SK-N-SH (cell line): ENCODE data around the gene CDH13. TPM values are rescaled to one million over a fixed set of nuclear protein-coding genes. Genes with fewer than 3 reads are reported as not detected.

Source experiments
- CTCF ChIA-PET: fragments of 300-600, 350-600 bp; formaldehyde crosslinking; extraction: SDS; loops from one replicate; lab custom pipeline; 2021; lab: Yijun Ruan, JAX
- POLR2A ChIA-PET: fragments of 350-600 bp; sonication (Branson Sonifier 250); formaldehyde crosslinking; extraction: SDS; loops from one replicate; lab custom pipeline; 2020; ENCODE audit warnings: antibody characterized with exemption, inconsistent platforms; lab: Yijun Ruan, JAX
- DNase-seq: peaks from one replicate; pipeline ENCODE4 v3.0.0; 2012
- H2AFZ ChIP-seq: fragments of 200-600 bp; sonication (generic); 2 replicates; pipeline ENCODE4 v1.8.1; 2016; ENCODE audit warnings: antibody characterized with exemption, mild to moderate bottlenecking, low read depth
- H3F3A ChIP-seq: fragments of 200-600 bp; sonication (generic); replicated peaks from 2 replicates; pipeline ENCODE3; 2016; ENCODE audit warnings: antibody characterized with exemption, mild to moderate bottlenecking; ENCODE audit not compliant: insufficient read depth
- H3K27ac ChIP-seq, 2 experiments: fragments of 200-500 bp in 1 of 2; fragments of 200-600 bp in 1 of 2; sonication (Bioruptor generic) in 1 of 2; sonication (generic), shearing (Covaris generic) in 1 of 2; 2 replicates each; pipeline versions ENCODE4 v1.5.1 to v1.6.1; 2014 to 2016; ENCODE audit warnings: low read depth in 2 of 2, inconsistent platforms in 1 of 2, low read length in 1 of 2, mild to moderate bottlenecking in 1 of 2, mixed read lengths in 1 of 2
- H3K27me3 ChIP-seq: fragments of 200-600 bp; sonication (generic), shearing (Covaris generic); 2 replicates; pipeline ENCODE4 v1.6.1; 2016; ENCODE audit warnings: mixed run types; ENCODE audit not compliant: insufficient read depth
- H3K36me3 ChIP-seq, 2 experiments: fragments of 200-500 bp in 1 of 2; fragments of 200-600 bp in 1 of 2; sonication (Bioruptor generic) in 1 of 2; sonication (generic) in 1 of 2; replicated peaks in 1 of 2; 2 replicates each; pipeline versions ENCODE3 to v1.5.1; 2014 to 2016; ENCODE audit warnings: low read length in 1 of 2, mild to moderate bottlenecking in 1 of 2; ENCODE audit not compliant: insufficient read depth in 2 of 2, control insufficient read depth in 1 of 2
- H3K4me1 ChIP-seq, 2 experiments: fragments of 200-500 bp in 1 of 2; fragments of 200-600 bp in 1 of 2; sonication (Bioruptor generic) in 1 of 2; sonication (generic), shearing (Covaris generic) in 1 of 2; 2 replicates each; pipeline versions ENCODE4 v1.5.1 to v1.6.1; 2014 to 2016; ENCODE audit warnings: low read depth in 1 of 2, low read length in 1 of 2, mixed run types in 1 of 2; ENCODE audit not compliant: insufficient read depth in 2 of 2, control insufficient read depth in 1 of 2
- H3K4me2 ChIP-seq: fragments of 200-600 bp; sonication (generic), shearing (Covaris generic); 2 replicates; pipeline ENCODE4 v1.6.1; 2017; ENCODE audit warnings: mixed run types
- H3K4me3 ChIP-seq, 2 experiments: fragments of 200-500 bp in 1 of 2; fragments of 200-600 bp in 1 of 2; sonication (Bioruptor generic) in 1 of 2; sonication (generic), shearing (Covaris generic) in 1 of 2; 2 replicates each; pipeline versions ENCODE4 v1.5.1 to v1.8.1; 2014 to 2016; ENCODE audit warnings: low read depth in 2 of 2, inconsistent platforms in 1 of 2, low read length in 1 of 2, mild to moderate bottlenecking in 1 of 2, mixed read lengths in 1 of 2, moderate library complexity in 1 of 2
- H3K79me2 ChIP-seq: fragments of 200-600 bp; sonication (generic); 2 replicates; pipeline ENCODE4 v1.8.1; 2017; ENCODE audit warnings: mild to moderate bottlenecking; ENCODE audit not compliant: insufficient read depth
- H3K9ac ChIP-seq: fragments of 200-600 bp; sonication (generic); 2 replicates; pipeline ENCODE4 v1.6.1; 2017; ENCODE audit warnings: mixed run types
- H3K9me2 ChIP-seq: fragments of 200-600 bp; sonication (generic); 2 replicates; pipeline ENCODE4 v1.6.1; 2017; ENCODE audit warnings: mixed run types
- H3K9me3 ChIP-seq: fragments of 200-600 bp; sonication (generic); 2 replicates; pipeline ENCODE4 v1.6.1; 2017; ENCODE audit warnings: mixed run types, mild to moderate bottlenecking, moderate library complexity
- H4K20me1 ChIP-seq: fragments of 200-600 bp; sonication (generic); 2 replicates; pipeline ENCODE4 v1.6.1; 2017; ENCODE audit warnings: mild to moderate bottlenecking, mixed run types; ENCODE audit not compliant: insufficient read depth
- CTCF ChIP-seq: fragments of 200-600 bp; sonication (generic); IDR thresholded peaks from 2 replicates; pipeline ENCODE4 v1.6.1; 2017; ENCODE audit warnings: antibody characterized with exemption, mild to moderate bottlenecking, moderate library complexity
- ELF1 ChIP-seq: IDR thresholded peaks from 2 replicates; pipeline ENCODE4 v1.4.0; 2012
- EZH2phosphoT487 ChIP-seq: fragments of 200-600 bp; sonication (generic); IDR thresholded peaks from 2 replicates; pipeline ENCODE4 v1.6.1; 2017; ENCODE audit warnings: low read depth, mixed run types, mild to moderate bottlenecking, antibody characterized with exemption, moderate library complexity, borderline replicate concordance
- FOSL2 ChIP-seq: IDR thresholded peaks from 2 replicates; pipeline ENCODE4 v1.4.0; 2012; ENCODE audit warnings: low read depth, mild to moderate bottlenecking, moderate library complexity, borderline replicate concordance
- FOXJ3 ChIP-seq: sonication (generic); formaldehyde crosslinking; IDR thresholded peaks from 2 replicates; pipeline ENCODE4 v1.5.1; 2020; ENCODE audit warnings: mild to moderate bottlenecking, missing genetic modification reagents
- FOXM1 ChIP-seq: IDR thresholded peaks from 2 replicates; pipeline ENCODE4 v1.4.0; 2012; ENCODE audit warnings: low read depth, mild to moderate bottlenecking
- GATA2 ChIP-seq: sonication (generic); formaldehyde crosslinking; IDR thresholded peaks from 2 replicates; pipeline ENCODE4 v1.5.0; 2020; ENCODE audit warnings: mild to moderate bottlenecking, missing genetic modification reagents
- IRF3 ChIP-seq: fragments of 150-350 bp; IDR thresholded peaks from 2 replicates; pipeline ENCODE4 v1.6.1; 2016; ENCODE audit warnings: mild to moderate bottlenecking, low read depth, low read length
- MXI1 ChIP-seq: IDR thresholded peaks from 2 replicates; pipeline ENCODE4 v1.6.1; 2012; ENCODE audit warnings: mild to moderate bottlenecking, low read depth, low read length, improper control_type of control experiment
- RAD21 ChIP-seq: IDR thresholded peaks from 2 replicates; pipeline ENCODE4 v1.6.1; 2012; ENCODE audit warnings: mild to moderate bottlenecking, low read length
- RFX5 ChIP-seq: IDR thresholded peaks from 2 replicates; pipeline ENCODE4 v1.6.1; 2012; ENCODE audit warnings: mild to moderate bottlenecking, improper control_type of control experiment, low read length
- SIN3A ChIP-seq: IDR thresholded peaks from 2 replicates; pipeline ENCODE4 v1.6.1; 2012; ENCODE audit warnings: low read depth, mild to moderate bottlenecking, low read length, moderate library complexity, borderline replicate concordance
- SMC3 ChIP-seq: IDR thresholded peaks from 2 replicates; pipeline ENCODE4 v1.6.1; 2012; ENCODE audit warnings: low read depth, low read length, improper control_type of control experiment
- TEAD4 ChIP-seq: IDR thresholded peaks from 2 replicates; pipeline ENCODE4 v1.4.0; 2012; ENCODE audit warnings: mild to moderate bottlenecking, borderline replicate concordance; ENCODE audit not compliant: insufficient read depth
- USF1 ChIP-seq: IDR thresholded peaks from 2 replicates; pipeline ENCODE4 v1.4.0; 2012; ENCODE audit warnings: low read depth, borderline replicate concordance
- USF2 ChIP-seq: fragments of 150-350 bp; IDR thresholded peaks from 2 replicates; pipeline ENCODE4 v1.6.1; 2017; ENCODE audit warnings: antibody characterized with exemption, low read length, low read depth, borderline replicate concordance
- ZBTB33 ChIP-seq: IDR thresholded peaks from 2 replicates; pipeline ENCODE4 v1.4.0; 2012; ENCODE audit warnings: low read depth, borderline replicate concordance
- WGBS: methylation state at CpG from one replicate; pipeline ENCODE4 v1.1.6; 2017; ENCODE audit warnings: low lambda C conversion rate; 5-methylcytosine and 5-hydroxymethylcytosine counted together
- polyA plus RNA-seq, 3 experiments: library from polyadenylated mRNA; depleted of rRNA; stranded (reverse); fragments of >200 nt; gene quantifications; 2 replicates each; pipeline ENCODE4 v1.2.3, GENCODE V29; 2012
- TF ChIP-seq, protein P1 (sequence below): IDR thresholded peaks from 2 replicates; pipeline ENCODE4; 2012

The CDH13 gene
- polyA plus RNA-seq, 1 of the 3 experiments (the other 2 are of a cell fraction), result 93.0 TPM

DNA sequence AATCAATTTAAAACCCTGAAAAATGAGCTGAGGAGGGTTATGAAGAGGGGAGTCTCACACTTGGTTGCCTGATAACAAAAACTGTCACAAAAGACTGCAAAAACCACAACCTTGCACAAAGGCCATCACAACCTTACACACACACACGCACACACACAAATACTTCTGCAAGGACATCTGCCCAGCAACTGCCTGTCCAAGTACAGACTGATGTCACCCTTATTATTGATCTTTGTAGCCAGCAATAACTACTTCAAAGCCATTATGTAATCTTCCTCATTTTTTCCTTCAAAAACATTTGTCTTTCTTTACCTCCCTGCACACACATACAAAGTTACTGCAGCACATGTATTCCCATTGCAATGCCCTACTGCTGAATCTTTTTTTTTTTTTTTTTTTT is 927.8 kb downstream of the CDH13 start:
- Histone ChIP-seq H3K9me3 (no peaks in the 10 kb centered on the region), H2AFZ (no peak overlapping the region), H3K27me3 (no peaks in the 10 kb centered on the region), H3K4me3 (no peak overlapping the region), H3K9ac (no peak overlapping the region), H3K4me1 (peaks cover 0 to 5% of the 10 kb centered on the region in 2 experiments; a peak in 1 of 4 replicates), H3K9me2 (no peaks in the 10 kb centered on the region), H3K4me2 (no peak overlapping the region)
- no peak for DNase-seq
- ChIA-PET POLR2A (no interaction called here), CTCF (no interaction called here)
- TF ChIP-seq MXI1, result no peak
- TF ChIP-seq TEAD4, result no peak
- no peak for TF ChIP-seq USF1
- TF ChIP-seq USF2, result no peak
- no peak for TF ChIP-seq CTCF
- TF ChIP-seq, protein P1, sequence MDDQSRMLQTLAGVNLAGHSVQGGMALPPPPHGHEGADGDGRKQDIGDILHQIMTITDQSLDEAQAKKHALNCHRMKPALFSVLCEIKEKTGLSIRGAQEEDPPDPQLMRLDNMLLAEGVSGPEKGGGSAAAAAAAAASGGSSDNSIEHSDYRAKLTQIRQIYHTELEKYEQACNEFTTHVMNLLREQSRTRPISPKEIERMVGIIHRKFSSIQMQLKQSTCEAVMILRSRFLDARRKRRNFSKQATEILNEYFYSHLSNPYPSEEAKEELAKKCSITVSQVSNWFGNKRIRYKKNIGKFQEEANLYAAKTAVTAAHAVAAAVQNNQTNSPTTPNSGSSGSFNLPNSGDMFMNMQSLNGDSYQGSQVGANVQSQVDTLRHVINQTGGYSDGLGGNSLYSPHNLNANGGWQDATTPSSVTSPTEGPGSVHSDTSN, result no peak
- TF ChIP-seq SIN3A, result no peak
- TF ChIP-seq GATA2, result no peak
- no peak for TF ChIP-seq RAD21
- TF ChIP-seq IRF3, result no peak
- no peak for TF ChIP-seq FOXJ3 (CRISPR knock-in tag)
- no peak for TF ChIP-seq FOXM1
- no peak for TF ChIP-seq ELF1
- TF ChIP-seq RFX5, result no peak
- TF ChIP-seq EZH2phosphoT487, result no peak
- no peak for TF ChIP-seq ZBTB33
- no peak for TF ChIP-seq SMC3
- TF ChIP-seq FOSL2, result no peak
- TF ChIP-seq, all 33 proteins: peak for 0
- H3F3A ChIP-seq, result no peaks in the 10 kb centered on the region
- 50% methylated on average over 1 of the region's 1 CpG for WGBS
- H4K20me1 ChIP-seq, result no peaks in the 10 kb centered on the region
- H3K27ac ChIP-seq, result no peak overlapping the region
- no peaks in the 10 kb centered on the region for H3K36me3 ChIP-seq
- no peaks in the 10 kb centered on the region for H3K79me2 ChIP-seq
